ENCODE data around the gene GPR63. TPM values are rescaled to one million over a fixed set of nuclear protein-coding genes. Genes with fewer than 3 reads are reported as not detected.

Gene GPR63
- total and polyA plus RNA-seq, 9 of the 15 experiments (the other 6 are each of a cell fraction or from before 2014, with no cell fraction given) = 1.6 to 5.1 (median 3.7) TPM

DNA sequence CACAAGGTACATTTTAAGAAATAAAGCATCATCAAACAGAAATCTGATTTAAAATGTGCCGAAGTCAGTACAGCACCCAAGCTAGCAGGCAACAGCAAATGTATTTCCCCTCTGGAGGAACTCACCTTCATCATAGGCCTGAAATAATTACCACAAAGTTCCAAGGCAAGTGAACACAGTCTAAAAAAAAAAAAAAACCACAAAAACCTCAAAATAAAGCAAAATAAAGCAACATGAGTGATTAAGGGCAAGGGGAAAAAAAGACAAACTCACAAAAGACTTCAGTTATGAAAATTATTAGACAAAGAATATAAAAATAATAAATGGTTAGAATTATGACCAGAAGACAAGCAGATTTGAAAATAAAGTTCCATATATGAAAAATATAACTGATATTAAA is 10.4 kb downstream of the GPR63 start:
- FAIRE-seq = no peak
- no peak for ATAC-seq
- Histone ChIP-seq H3K4me3 (no peak overlapping the region), H3K27ac (ENCODE audit: extremely low read depth, low read depth, low read length) (no peak overlapping the region), H2AFZ (ENCODE audit: low read depth, low read length) (no peak overlapping the region), H3K27me3 (ENCODE audit: control insufficient read depth in 2 of 2, insufficient read depth in 2 of 2, low read length in 2 of 2) (no peaks in the 10 kb centered on the region), H3K9ac (ENCODE audit: insufficient read depth in 1 of 2, low read depth in 2 of 2, low read length in 2 of 2) (no peak overlapping the region), H3K36me3 (ENCODE audit: control insufficient read depth, insufficient read depth, low read length) (peaks cover 40% of the 10 kb centered on the region), H3K9me1 (ENCODE audit: control insufficient read depth, insufficient read depth, low read length) (no peaks in the 10 kb centered on the region), H4K20me1 (replicated peaks; ENCODE audit: control insufficient read depth, insufficient read depth, low read length) (no peaks in the 10 kb centered on the region), H3K9me3 (replicated peaks; ENCODE audit: control insufficient read depth, insufficient read depth, low read depth, low read length) (no peaks in the 10 kb centered on the region), H3K4me2 (ENCODE audit: insufficient read depth, low read length) (no peak overlapping the region), H3K79me2 (ENCODE audit: control insufficient read depth, insufficient read depth, low read length) (no peaks in the 10 kb centered on the region), H3K4me1 (replicated peaks in 1 of 2; ENCODE audit: control insufficient read depth in 2 of 2, insufficient read depth in 2 of 2, low read length in 2 of 2) (no peaks in the 10 kb centered on the region)
- no TSS peak for BruUV-seq (replicated peaks)
- DNase-seq (ENCODE audit: extremely low read depth in 1 of 4, low spot score in 3 of 4) = no peak
- 100% methylated on average over 1 of the region's 1 CpG for WGBS (ENCODE audit: insufficient coverage, low coverage, missing lambda C conversion rate)
- POLR2A ChIA-PET = no interaction called here
- no peak for TF ChIP-seq ESRRA (IDR thresholded peaks at IDR 0.05; ENCODE audit: borderline replicate concordance, low read depth)
- no peak for TF ChIP-seq EP300 (IDR thresholded peaks at IDR 0.05; ENCODE audit: low read length)
- in situ Hi-C loops (cut with MboI) (no loop called here), intact Hi-C loops (cut with micrococcal nuclease) (no loop called here)
- CTCF ChIA-PET (ENCODE audit: low intra/inter-chr PET ratio) = no interaction called here

- intact Hi-C loops (cut with micrococcal nuclease) (no loop called here), in situ Hi-C loops (cut with MboI) (no loop called here)
- DNase-seq (ENCODE audit: extremely low read depth in 1 of 4, low spot score in 3 of 4) (no peak), FAIRE-seq (no peak), ATAC-seq (peak; percentile 42; the same call in 1 of the 3 replicates)
- no TSS peak for BruUV-seq (replicated peaks)
- H3K36me3 ChIP-seq (ENCODE audit: control insufficient read depth, insufficient read depth, low read length) = peaks cover 15% of the 10 kb centered on the region
- H3K4me2 ChIP-seq (ENCODE audit: insufficient read depth, low read length) = no peak overlapping the region
- H3K4me1 ChIP-seq (replicated peaks in 1 of 2; ENCODE audit: control insufficient read depth in 2 of 2, insufficient read depth in 2 of 2, low read length in 2 of 2) = no peaks in the 10 kb centered on the region
- 28% methylated on average over 2 of the region's 2 CpGs for WGBS (ENCODE audit: insufficient coverage, low coverage, missing lambda C conversion rate)
- H3K4me3 ChIP-seq = no peak overlapping the region
- no peak for TF ChIP-seq ZNF133 (CRISPR knock-in tag; IDR thresholded peaks at IDR 0.05)
- TF ChIP-seq SIN3B (IDR thresholded peaks at IDR 0.05; ENCODE audit: low read depth) = no peak
- TF ChIP-seq RNF2 (IDR thresholded peaks at IDR 0.05) = no peak
- TF ChIP-seq TCFL5 (CRISPR knock-in tag; conservative IDR thresholded peaks at IDR 0.05) = no peak
- TF ChIP-seq HMGN3 (IDR thresholded peaks at IDR 0.05; ENCODE audit: borderline replicate concordance, extremely low read depth, insufficient read length, low read depth, low read length) = no peak
- no peak for TF ChIP-seq BRD4 (IDR thresholded peaks at IDR 0.05)
- TF ChIP-seq, protein P1, sequence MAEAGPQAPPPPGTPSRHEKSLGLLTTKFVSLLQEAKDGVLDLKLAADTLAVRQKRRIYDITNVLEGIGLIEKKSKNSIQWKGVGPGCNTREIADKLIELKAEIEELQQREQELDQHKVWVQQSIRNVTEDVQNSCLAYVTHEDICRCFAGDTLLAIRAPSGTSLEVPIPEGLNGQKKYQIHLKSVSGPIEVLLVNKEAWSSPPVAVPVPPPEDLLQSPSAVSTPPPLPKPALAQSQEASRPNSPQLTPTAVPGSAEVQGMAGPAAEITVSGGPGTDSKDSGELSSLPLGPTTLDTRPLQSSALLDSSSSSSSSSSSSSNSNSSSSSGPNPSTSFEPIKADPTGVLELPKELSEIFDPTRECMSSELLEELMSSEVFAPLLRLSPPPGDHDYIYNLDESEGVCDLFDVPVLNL (CRISPR knock-in tag; IDR thresholded peaks at IDR 0.05; ENCODE audit: low read depth) = no peak
- no peak for TF ChIP-seq CHD2 (IDR thresholded peaks at IDR 0.05; ENCODE audit: low read depth, low read length)
- H3K9ac ChIP-seq (ENCODE audit: insufficient read depth in 1 of 2, low read depth in 2 of 2, low read length in 2 of 2) = no peak overlapping the region
- POLR2A ChIA-PET = no interaction called here
- no peak overlapping the region for H2AFZ ChIP-seq (ENCODE audit: low read depth, low read length)
- CTCF ChIA-PET (ENCODE audit: low intra/inter-chr PET ratio) = no interaction called here
- H3K9me3 ChIP-seq (replicated peaks; ENCODE audit: control insufficient read depth, insufficient read depth, low read depth, low read length) = no peaks in the 10 kb centered on the region
- H3K9me1 ChIP-seq (ENCODE audit: control insufficient read depth, insufficient read depth, low read length) = no peaks in the 10 kb centered on the region
- H4K20me1 ChIP-seq (replicated peaks; ENCODE audit: control insufficient read depth, insufficient read depth, low read length) = no peaks in the 10 kb centered on the region
- H3K27me3 ChIP-seq (ENCODE audit: control insufficient read depth in 2 of 2, insufficient read depth in 2 of 2, low read length in 2 of 2) = no peaks in the 10 kb centered on the region
- no peak overlapping the region for H3K27ac ChIP-seq (ENCODE audit: extremely low read depth, low read depth, low read length)
- H3K79me2 ChIP-seq (ENCODE audit: control insufficient read depth, insufficient read depth, low read length) = no peaks in the 10 kb centered on the region
Observed at GRCh38 chr6:96823743-96824142, 13.5 kb downstream of the GPR63 start.

All from K562 (cell line).